ENCODE data around the gene LNPEP.

The LNPEP gene

DNA sequence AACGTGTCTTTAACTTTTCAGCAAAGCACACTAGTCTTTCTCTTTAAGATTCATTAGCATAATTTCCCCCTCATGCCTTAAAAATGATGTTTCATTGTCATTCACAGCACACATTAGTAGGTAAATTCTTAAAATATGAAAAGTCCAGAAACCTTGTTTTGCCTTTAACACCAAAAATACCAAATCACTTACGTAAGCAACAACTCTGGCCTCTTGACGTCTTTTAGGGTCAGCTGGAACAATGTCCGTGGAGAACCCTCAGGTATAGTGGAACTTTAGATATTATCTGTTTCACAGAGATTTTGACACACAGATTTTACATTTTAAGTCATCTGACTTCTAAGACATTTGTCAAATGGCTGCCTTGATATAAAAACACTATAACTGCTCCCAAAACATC, 30.9 kb downstream of the LNPEP start:
- TF ChIP-seq, protein P1, sequence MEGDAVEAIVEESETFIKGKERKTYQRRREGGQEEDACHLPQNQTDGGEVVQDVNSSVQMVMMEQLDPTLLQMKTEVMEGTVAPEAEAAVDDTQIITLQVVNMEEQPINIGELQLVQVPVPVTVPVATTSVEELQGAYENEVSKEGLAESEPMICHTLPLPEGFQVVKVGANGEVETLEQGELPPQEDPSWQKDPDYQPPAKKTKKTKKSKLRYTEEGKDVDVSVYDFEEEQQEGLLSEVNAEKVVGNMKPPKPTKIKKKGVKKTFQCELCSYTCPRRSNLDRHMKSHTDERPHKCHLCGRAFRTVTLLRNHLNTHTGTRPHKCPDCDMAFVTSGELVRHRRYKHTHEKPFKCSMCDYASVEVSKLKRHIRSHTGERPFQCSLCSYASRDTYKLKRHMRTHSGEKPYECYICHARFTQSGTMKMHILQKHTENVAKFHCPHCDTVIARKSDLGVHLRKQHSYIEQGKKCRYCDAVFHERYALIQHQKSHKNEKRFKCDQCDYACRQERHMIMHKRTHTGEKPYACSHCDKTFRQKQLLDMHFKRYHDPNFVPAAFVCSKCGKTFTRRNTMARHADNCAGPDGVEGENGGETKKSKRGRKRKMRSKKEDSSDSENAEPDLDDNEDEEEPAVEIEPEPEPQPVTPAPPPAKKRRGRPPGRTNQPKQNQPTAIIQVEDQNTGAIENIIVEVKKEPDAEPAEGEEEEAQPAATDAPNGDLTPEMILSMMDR (IDR thresholded peaks at IDR 0.05; ENCODE audit: borderline replicate concordance, control extremely low read depth, extremely low read depth, insufficient read depth, missing control alignments) = no peak
- in situ Hi-C loops (cut with MboI; ENCODE audit: low sequenced_read_pairs, unreplicated experiment) = no loop called here
- DNase-seq (ENCODE audit: low spot score) = no peak

DNA sequence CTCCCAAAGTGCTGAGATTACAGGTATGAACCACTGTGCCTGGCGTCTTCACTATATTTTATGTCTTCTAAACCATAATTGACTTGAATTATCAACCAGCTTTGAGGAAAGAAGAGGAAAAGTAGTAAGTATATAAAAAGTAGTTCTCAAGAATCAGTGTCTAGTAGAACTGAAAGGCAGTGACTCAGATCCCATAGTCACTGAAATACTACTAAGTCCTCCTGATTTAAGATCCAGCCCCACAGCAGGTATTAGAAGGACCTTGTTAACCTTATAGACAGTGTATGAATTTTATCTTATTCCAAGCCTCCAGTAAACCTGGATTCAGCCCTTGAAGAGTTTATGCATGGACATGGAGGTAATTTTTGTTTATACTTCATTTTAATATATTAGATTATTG, 31.5 kb downstream of the LNPEP start:
- in situ Hi-C loops (cut with MboI; ENCODE audit: low sequenced_read_pairs, unreplicated experiment) = no loop called here
- DNase-seq (ENCODE audit: low spot score) = no peak
- TF ChIP-seq, protein P1 (IDR thresholded peaks at IDR 0.05; ENCODE audit: borderline replicate concordance, control extremely low read depth, extremely low read depth, insufficient read depth, missing control alignments) = no peak

DNA sequence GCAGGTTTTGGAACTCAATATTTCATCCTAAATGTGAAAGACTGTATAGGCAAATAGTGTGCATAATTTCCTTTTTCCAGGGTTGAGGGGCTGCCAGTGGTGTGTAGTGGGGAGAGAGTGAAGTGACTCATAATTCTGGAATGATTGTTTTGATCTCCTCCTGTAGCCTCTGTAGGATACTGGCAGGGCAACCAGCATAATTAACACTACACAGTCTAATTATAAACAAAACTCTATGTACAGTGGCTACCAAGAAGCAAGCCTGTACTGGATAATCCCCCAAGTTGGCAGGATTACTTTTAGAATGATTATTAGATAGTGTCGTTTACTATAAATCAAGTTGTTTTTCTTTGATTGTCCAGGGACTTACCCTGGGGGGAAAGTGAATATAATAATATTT, 32.2 kb downstream of the LNPEP start:
- TF ChIP-seq, protein P1 (IDR thresholded peaks at IDR 0.05; ENCODE audit: borderline replicate concordance, control extremely low read depth, extremely low read depth, insufficient read depth, missing control alignments) = no peak
- DNase-seq (ENCODE audit: low spot score) = no peak
- in situ Hi-C loops (cut with MboI; ENCODE audit: low sequenced_read_pairs, unreplicated experiment) = no loop called here

DNA sequence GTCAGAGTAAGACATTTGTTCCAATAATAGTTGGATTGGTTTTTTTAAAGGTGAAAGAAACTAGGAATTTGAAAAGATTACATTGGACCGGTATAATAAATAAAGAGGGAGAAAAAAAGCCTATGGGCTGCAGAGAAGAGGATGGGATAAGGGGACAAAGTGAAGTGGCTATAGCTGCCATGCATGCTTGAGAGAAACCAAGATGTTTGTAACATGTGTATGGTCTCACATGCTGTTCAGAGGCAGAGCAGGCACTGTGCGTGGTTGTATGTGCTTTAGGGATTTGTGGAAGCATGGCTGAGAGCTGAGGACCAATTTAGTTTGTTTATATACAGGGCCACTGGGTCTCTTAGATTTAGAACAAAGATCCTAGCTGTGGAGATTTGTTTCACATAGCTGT, 32.7 kb downstream of the LNPEP start:
- TF ChIP-seq, protein P1 (IDR thresholded peaks at IDR 0.05; ENCODE audit: borderline replicate concordance, control extremely low read depth, extremely low read depth, insufficient read depth, missing control alignments) = no peak
- DNase-seq (ENCODE audit: low spot score) = no peak
- in situ Hi-C loops (cut with MboI; ENCODE audit: low sequenced_read_pairs, unreplicated experiment) = no loop called here

DNA sequence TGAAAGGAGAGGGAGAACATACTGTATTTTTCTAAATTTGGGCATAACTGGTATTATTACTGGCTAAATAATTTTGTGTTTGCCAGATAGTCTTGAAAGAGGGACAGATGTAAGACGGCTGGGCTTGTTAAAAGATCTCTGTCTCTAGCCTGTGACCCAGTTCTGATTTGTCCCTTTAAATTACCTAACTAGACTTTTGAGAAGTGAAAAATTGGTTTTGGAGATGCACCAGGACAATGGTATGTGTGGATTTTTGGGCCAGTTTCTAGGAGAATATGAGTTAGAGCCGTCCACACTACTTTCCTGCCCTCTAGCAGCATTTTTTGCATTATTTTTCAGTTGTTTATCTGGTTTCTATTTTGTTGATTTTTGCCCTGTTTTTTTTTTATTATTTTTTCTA, 33.5 kb downstream of the LNPEP start:
- DNase-seq (ENCODE audit: low spot score) = no peak
- TF ChIP-seq, protein P1 (IDR thresholded peaks at IDR 0.05; ENCODE audit: borderline replicate concordance, control extremely low read depth, extremely low read depth, insufficient read depth, missing control alignments) = no peak
- in situ Hi-C loops (cut with MboI; ENCODE audit: low sequenced_read_pairs, unreplicated experiment) = no loop called here

DNA sequence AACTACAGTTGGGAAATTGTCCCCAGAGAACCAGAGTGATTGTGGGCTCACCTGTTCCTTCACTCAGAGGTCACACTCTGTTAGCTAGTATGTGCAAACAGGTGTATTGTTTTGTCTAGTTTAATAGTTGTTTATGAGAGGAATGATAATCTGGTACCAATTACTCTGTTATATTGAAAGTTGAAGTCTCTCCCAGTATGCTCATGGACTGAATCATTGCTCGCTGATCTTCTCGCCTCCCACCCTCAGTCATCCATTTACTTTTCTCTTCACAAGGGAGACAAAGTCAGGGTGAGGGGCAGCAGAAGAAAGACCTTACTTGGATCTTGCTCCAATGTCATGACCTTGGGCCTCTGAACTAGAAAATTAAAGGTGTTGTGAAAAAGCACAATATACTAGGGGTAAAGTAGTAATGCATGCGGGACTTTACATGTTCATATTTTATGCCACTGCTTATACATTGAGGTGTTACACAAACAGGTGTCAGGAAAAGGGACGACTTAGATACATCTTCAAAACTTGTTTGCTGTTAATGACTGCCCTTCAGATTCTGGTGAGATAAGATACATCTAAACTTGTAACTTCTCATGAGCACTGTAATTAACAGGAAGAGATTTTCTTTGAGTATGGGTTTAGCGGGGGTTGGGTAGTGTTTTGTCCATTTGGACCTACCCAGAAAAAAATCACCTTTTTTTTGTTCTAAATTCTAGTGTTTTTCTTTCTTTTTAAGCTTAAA, 36.9 kb downstream of the LNPEP start:
- no peak for DNase-seq (ENCODE audit: low spot score)
- TF ChIP-seq, protein P1 (IDR thresholded peaks at IDR 0.05; ENCODE audit: borderline replicate concordance, control extremely low read depth, extremely low read depth, insufficient read depth, missing control alignments) = no peak
- in situ Hi-C loops (cut with MboI; ENCODE audit: low sequenced_read_pairs, unreplicated experiment) = no loop called here

Data from GM13976 (cell line).